Osteocyte (in vitro differentiated cells): ENCODE data around the gene TAAR9. TPM values are rescaled to one million over a fixed set of nuclear protein-coding genes. Genes with fewer than 3 reads are reported as not detected.

Source experiments
- DNase-seq: peaks from one replicate; pipeline ENCODE4 v3.0.0; 2021; ENCODE audit warnings: mixed read lengths; ENCODE audit not compliant: unreplicated experiment; ENCODE audit errors: extremely low spot score
- H3K27ac Mint-ChIP-seq: one replicate; pipeline ENCODE4 v1.8.0; 2021; ENCODE audit warnings: mild to moderate bottlenecking, mixed read lengths; ENCODE audit not compliant: unreplicated experiment
- H3K27me3 Mint-ChIP-seq: one replicate; pipeline ENCODE4 v1.8.0; 2021; ENCODE audit warnings: mixed read lengths; ENCODE audit not compliant: unreplicated experiment
- H3K36me3 Mint-ChIP-seq: one replicate; pipeline ENCODE4 v1.8.0; 2021; ENCODE audit warnings: mixed read lengths; ENCODE audit not compliant: unreplicated experiment
- H3K4me1 Mint-ChIP-seq: one replicate; pipeline ENCODE4 v1.8.0; 2021; ENCODE audit warnings: mixed read lengths; ENCODE audit not compliant: unreplicated experiment
- H3K4me3 Mint-ChIP-seq: one replicate; pipeline ENCODE4 v1.8.0; 2021; ENCODE audit warnings: mild to moderate bottlenecking, moderate library complexity, mixed read lengths; ENCODE audit not compliant: unreplicated experiment
- H3K9me3 Mint-ChIP-seq: one replicate; pipeline ENCODE4 v1.8.0; 2021; ENCODE audit warnings: mixed read lengths; ENCODE audit not compliant: unreplicated experiment
- CTCF ChIP-seq: fragments of 200-600 bp; sonication (generic); IDR thresholded peaks from 2 replicates; pipeline ENCODE4 v1.5.0; 2021; ENCODE audit warnings: antibody characterized with exemption, mild to moderate bottlenecking, moderate library complexity
- total RNA-seq: library from RNA; stranded (reverse); gene quantifications from 2 replicates; pipeline ENCODE4 v1.2.1, GENCODE V29; 2021

Gene TAAR9
- total RNA-seq, 1 donor from 2014 or later = not detected

GRCh38 chr6:132512638-132513632 is 25.1 kb upstream of the TAAR9 start, which contains the start of gene STX7:
STX7 (minus strand) TSS chr6:132513116; CDS start chr6:132503530, 9,586 bp downstream.
- Mint-ChIP-seq H3K36me3 (peaks cover 10% of the 10 kb centered on the region), H3K4me1 (peaks cover 37% of the 10 kb centered on the region), H3K27ac (peak within 1 kb of the TSS; percentile 86), H3K9me3 (no peaks in the 10 kb centered on the region), H3K27me3 (peaks cover 18% of the 10 kb centered on the region), H3K4me3 (peak within 1 kb of the TSS; percentile 98)
- DNase-seq = peak; percentile 94
- TF ChIP-seq CTCF = no peak

GRCh38 chr6:132513831-132514545 is 24.1 kb upstream of the TAAR9 start:
- Mint-ChIP-seq H3K27me3 (peaks cover 24% of the 10 kb centered on the region), H3K9me3 (no peaks in the 10 kb centered on the region), H3K27ac (no peak overlapping the region), H3K36me3 (no peaks in the 10 kb centered on the region), H3K4me1 (peaks cover 32% of the 10 kb centered on the region), H3K4me3 (peak overlapping the region; percentile 98)
- no peak for TF ChIP-seq CTCF
- DNase-seq = no peak

- no peaks in the 10 kb centered on the region for H3K36me3 Mint-ChIP-seq
- no peak for TF ChIP-seq CTCF
- H3K27ac Mint-ChIP-seq = no peak overlapping the region
- H3K27me3 Mint-ChIP-seq = peaks cover 33% of the 10 kb centered on the region
- no peak for DNase-seq
- H3K9me3 Mint-ChIP-seq = no peaks in the 10 kb centered on the region
- H3K4me3 Mint-ChIP-seq = no peak overlapping the region
- H3K4me1 Mint-ChIP-seq = peaks cover 29% of the 10 kb centered on the region
Measured at GRCh38 chr6:132515386-132515785, 22.7 kb upstream of the TAAR9 start.

GRCh38 chr6:132520953-132521352 is 17.1 kb upstream of the TAAR9 start:
- no peak for TF ChIP-seq CTCF
- no peak for DNase-seq
- Mint-ChIP-seq H3K9me3 (peaks cover 6% of the 10 kb centered on the region), H3K27me3 (peaks cover 46% of the 10 kb centered on the region), H3K4me1 (no peaks in the 10 kb centered on the region), H3K27ac (no peak overlapping the region), H3K4me3 (no peak overlapping the region), H3K36me3 (no peaks in the 10 kb centered on the region)

- no peaks in the 10 kb centered on the region for H3K36me3 Mint-ChIP-seq
- H3K27me3 Mint-ChIP-seq = peaks cover 50% of the 10 kb centered on the region
- peaks cover 6% of the 10 kb centered on the region for H3K9me3 Mint-ChIP-seq
- no peak overlapping the region for H3K27ac Mint-ChIP-seq
- DNase-seq = no peak
- no peaks in the 10 kb centered on the region for H3K4me1 Mint-ChIP-seq
- no peak for TF ChIP-seq CTCF
- H3K4me3 Mint-ChIP-seq = no peak overlapping the region
Measured at GRCh38 chr6:132524646-132525045, 13.4 kb upstream of the TAAR9 start.
